Hematopoietic multipotent progenitor cell (in vitro differentiated cells): ENCODE data around the gene GSTO2. TPM values are rescaled to one million over a fixed set of nuclear protein-coding genes. Genes with fewer than 3 reads are reported as not detected.

Experiments used
- DNase-seq, 3 donors: peaks; one replicate each; pipeline ENCODE4 v3.0.0-alpha.2; 2011 to 2015; ENCODE audit warnings: low read depth in 2 of 3, low spot score in 2 of 3
- total RNA-seq: library from RNA; depleted of rRNA; stranded (reverse); fragments of >200 nt; gene quantifications from one replicate; pipeline ENCODE4 v1.2.3, GENCODE V29; 2012

Gene GSTO2
- total RNA-seq, 1 donor: 5.7 TPM

DNA sequence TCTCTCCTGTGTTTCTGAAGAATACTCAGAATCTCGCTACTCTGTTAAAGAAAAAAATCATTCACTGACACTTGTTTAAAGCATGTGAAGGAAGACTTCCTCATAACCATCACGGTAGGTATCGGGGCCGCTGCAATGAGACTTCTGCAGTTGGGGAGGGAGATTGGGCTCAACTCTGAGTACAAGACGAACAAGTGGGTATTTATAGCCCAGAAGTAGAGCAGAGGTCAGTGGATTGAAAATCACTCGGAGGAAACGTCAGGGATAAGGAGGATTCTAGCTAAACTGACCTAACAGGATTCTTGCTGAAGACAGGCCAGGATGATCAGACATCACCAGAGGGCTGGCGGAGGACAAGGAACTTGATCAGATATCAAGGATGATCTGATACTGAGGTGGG lies 35.9 kb downstream of the GSTO2 start:
- DNase-seq: no peak

DNA sequence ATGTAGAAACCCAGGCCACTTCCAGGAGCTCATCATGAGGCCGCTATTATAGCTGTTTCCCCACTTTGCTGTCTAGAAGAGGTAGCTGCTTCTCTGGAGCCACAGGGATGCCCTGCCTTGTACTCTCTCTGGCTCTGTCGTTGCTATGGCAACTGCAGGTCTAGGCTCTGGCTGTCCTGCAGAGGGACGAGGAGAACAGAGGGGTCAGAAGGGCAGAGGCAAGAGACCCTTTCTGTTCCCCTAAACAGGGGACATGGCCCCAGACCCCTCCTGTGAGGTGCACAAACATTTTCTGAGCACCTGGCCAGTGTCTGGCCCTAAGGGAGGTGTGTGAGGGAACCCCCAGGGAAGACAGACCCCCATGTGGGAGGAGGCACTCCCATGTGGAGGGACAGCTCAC lies 37.9 kb downstream of the GSTO2 start:
- DNase-seq: no peak

DNA sequence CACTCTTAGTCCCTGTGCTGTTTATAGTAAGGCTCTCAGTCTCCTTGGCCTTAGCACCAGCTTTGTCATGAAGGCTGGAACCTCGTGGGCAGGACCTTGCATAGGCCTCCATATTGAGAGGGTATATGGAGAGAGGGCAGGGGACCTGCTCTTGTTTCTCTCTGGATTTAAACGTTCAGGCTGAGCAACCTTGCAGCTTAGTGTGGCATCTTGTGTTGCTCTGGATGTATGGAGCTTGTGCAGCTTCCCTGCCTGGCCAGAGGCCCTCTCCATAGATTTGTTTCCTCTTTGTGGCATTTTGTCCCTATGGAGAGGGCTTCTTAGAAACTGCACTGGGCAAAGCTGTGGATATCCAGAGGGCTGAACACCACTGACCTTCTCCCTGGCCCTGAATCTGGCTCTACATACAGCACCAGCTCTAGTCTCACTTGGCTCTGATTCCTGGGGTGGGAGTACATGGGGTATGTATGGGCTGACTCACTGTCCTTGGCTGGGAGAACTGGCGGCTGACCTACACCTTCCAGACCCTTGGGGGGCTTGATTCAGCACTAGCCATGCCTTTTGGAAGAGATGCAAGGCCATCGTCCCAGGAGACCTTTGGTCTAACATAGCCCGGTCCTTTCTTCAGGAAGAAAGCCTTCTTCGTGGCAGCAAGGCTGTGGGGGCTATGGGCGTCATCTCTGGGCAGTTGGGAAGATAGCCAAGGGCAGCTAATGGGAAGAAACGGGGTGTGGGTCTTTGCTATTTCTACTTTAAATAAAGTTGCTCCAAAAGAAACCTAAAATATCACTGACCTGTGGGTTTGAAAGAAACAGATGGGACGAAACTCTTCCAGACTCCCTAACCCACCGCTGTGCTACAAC lies 38.8 kb downstream of the GSTO2 start:
- DNase-seq: no peak

DNA sequence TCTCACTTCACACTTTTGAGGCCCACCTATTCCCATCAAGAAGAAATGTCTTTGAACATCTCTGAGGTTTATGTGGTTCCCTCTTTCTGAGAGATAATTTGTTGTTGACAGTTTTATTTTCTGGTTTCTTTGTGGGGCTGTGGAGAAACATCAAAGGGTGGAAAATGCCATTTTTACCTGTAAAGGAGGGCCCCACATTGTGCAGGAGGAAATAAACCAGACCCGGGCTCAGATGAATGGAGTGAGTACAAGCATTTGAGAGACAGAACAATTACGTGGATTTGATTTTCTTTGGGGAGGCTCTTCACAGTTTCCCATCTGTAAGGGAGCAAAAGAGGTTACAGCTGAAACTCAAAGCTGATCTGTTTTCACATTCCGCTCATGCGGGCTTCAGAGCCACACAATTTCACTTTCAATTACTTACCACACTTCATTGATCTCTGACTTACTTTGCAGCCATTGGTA lies 39.5 kb downstream of the GSTO2 start:
- no peak for DNase-seq

DNA sequence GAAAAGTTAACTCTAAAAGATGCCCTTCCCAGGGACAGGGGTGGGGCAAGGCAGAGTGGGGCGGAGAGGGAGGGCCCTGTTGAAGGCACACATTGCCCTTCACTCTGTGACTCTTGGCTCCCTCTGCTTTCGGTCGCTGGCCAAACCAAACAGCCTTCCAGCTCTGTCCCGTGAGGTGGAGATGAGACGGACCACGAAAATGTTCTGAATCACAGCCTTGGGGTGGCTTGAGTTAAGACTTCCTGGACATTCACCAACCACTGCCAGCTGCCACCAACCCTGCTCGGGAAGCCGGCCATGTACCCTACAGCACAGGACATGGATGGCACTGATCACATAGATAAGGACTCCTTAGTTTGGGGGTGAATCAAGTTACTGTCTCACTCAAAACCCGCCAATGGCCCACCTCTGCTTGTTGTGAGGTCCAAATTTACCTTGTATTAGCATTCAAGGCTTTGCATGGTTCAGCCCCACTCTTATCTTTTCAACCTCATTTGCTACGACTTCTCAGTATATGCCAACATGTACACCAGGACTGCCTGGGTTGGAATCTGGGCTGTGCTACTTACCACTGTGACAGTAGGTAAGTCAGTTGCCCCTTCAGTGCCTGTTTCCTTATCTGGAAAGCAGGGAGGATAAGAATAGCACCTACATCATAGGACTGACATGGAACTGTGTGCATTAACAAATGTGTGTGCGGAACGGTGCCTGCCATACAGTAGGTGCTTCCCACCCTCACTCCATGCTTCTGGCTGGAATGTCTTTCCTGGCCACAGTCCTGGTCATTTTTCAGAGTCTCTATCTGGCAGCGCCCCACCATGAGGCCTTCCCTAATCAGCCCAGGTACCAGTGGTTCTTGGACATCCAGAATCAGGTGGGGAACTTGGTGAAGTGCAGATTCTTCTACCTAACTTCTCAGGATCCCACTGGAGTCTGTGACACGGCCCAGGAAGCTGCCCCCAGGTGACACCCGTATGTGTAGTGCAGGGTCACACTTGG lies 41.3 kb downstream of the GSTO2 start:
- DNase-seq: no peak

DNA sequence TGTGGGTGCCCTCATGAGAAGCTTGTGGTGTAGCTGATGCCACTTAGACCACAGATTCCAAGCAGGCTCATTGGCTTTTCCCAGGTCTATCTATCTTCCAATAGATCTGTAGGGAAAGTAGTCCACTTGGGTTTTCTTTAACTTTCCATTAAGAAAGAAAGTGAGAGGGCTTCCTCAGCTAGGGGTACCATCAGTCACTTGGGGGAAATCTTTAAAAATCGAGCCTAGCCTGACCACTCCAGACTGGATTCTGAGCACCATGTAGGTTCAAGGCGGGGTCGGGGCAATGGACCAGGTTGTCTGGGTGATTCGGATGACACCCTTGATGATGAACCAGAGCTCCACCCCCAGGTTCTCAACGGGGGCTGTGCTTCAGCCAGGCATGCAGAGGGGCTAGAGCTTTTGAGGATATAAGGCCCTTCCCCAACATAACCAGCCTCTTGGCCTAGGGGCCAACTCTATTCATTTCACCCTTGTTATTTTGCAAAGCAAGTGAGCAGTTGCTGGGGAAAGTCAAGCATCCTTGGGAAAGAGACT lies 42.3 kb downstream of the GSTO2 start:
- DNase-seq: no peak

DNA sequence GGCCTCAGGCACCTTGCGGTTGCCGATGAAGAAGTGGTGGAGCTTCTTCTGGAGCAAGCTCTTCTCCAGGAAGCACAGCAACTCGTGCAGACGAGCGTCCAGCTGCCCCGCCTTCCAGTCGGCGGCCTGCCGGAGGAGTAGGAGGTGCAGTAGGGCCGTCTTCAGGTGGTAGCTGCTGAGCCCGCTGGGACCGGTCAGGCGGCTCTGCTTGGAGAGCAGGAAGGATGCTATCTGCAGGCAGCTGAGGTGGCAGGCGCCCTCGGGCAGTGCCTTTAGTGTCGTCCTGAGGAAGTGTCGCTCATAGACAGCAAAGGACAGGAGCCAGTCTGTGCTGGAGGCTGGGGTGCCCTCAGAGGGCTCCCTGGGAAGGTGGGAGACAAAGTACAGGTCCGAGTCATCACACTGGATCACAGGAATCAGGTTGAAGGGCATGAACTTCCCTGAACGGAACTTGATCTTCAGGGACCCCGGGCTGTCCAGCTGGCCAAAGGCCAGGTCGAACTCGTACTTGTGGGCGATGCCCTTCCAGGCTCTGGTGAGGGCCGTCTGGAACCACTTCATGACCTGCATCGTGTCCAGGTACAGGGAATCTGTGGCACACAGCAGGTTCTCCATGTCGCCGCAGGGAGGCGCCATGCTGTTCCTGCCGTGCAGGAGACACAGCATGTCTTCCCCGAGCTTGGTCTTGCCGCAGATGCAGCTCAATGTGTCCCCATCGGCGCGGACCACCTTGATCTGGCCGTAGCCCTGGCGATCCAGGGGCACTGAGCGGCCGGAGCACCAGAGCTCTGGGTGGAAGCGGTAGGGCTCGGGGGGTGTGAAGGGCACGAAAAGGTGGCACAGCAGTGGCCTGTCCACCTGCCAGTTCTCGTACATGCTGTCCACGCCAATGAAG lies 45.9 kb downstream of the GSTO2 start:
- no peak for DNase-seq

DNA sequence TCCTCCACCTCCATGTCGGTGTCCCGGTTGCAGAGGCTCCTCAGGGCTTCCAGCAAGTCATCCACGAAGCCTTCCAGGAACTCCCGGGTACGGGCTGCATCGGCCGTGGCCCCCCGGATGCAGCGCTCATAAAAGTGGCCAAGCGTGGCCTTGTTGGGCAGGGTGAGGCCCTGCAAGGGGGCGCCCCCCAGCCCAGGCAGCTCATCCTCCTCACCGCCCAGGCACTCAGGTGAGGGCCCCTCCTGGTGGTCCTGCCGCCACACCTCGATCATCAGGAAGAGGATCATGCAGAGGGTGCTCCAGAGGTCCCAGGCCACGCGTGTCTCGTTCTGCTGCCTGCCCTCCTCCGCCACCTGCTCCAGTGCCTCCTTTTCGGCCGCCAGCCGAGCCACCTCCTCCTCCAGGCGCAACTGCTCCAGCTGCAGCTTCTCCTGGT lies 46.5 kb downstream of the GSTO2 start:
- DNase-seq: no peak

DNA sequence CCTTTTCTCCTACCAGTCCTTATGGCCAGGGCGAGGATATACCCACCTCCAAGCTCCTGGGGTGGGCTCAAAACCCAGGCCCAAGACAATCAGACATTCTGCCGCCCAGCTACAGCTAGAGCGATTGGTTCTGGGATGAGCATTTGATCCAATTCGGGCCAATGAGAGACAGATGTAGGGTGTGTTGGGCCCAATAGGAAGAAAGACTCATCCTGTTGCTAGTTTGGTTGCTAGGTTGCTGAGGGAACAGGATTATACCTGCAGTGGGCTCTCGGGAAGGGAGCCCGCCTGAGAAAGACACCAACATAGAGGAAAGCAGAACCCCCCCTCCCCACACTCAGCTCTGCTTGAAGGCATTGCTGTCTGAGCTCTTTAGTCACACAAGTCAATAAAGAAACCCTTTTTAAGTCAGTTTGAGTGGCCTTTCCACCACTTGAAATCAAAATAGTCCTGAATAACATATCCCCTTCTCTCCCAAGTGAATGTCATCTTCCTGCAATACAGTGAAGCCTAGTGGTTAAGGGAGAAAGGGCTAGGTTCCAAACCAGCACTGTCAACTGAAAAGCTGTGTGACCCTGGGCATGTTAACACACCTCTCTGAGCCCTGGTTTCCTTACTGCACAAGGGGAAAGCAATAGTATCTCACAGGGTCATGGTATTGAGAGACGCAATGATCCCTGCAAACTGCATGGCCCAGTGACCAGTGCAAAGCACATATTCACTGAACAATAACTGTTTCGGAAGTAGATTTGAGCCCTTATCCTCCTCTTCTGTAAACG lies 47.5 kb downstream of the GSTO2 start:
- no peak for DNase-seq

DNA sequence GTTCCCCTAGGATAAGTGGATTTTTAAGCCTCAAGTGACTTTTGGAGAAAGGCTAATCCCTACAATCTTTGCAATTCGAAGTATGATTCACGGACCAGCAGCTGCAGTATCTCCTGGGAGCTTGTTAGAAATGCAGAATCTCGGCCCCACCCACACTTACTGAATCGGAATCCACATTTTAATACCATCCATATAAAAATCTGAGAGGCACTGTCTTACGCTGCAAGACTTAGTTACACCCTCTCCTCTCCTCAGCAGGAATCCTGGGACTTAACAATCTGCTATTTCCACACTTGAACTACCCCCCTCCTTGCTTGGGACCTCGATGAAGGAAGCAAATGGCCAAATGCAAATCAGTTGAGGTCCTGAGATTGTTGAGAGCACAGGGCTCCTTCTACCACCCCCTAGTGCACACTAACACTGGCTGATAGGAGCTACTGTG lies 48.3 kb downstream of the GSTO2 start:
- DNase-seq: no peak

DNA sequence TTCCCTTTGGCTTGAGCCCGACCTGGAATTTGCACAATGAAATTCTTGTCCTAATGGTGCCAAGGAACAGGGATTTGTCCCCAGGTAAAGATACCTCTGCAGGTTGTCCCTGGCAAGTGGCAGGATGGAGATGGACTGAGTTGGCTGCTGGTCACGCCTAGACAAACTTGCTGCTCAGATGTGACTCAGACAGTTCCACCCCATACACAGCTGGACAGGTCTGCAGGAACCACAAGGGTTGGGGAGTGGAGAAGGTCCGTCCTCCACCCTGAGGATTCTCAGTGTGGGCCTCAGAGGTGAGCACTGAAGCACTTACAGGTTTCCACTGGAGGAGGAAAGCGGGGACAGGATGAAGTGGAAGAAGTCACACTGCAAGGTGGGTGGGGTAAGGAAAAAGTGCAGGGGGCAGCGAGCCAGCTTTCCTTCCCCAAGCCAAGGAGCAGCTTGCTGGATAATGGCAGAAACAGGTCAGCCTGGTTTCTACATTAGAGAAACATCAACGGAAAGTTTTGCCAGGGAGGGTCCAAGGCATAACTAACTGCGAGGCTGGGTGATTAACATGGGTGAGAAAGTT lies 48.8 kb downstream of the GSTO2 start:
- no peak for DNase-seq

DNA sequence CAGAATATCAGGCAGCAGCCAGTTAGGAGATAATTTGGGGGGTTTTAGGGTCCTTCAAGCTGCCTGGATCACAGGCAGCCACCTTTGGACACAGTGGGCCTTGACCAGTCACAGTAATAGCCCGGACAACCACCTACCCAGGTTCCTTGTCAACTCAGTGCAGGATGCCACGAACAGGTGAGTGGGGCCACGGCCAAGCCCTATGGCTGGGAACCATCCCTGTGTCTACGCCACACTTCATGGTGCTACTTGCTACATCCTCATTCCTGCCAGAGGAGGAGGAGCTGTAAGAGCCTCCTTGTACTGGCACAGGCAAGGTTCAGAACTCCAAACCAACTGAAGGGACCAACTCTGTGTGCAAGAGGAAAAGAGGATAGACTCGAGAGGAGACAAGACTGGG lies 49.3 kb downstream of the GSTO2 start:
- DNase-seq: no peak

DNA sequence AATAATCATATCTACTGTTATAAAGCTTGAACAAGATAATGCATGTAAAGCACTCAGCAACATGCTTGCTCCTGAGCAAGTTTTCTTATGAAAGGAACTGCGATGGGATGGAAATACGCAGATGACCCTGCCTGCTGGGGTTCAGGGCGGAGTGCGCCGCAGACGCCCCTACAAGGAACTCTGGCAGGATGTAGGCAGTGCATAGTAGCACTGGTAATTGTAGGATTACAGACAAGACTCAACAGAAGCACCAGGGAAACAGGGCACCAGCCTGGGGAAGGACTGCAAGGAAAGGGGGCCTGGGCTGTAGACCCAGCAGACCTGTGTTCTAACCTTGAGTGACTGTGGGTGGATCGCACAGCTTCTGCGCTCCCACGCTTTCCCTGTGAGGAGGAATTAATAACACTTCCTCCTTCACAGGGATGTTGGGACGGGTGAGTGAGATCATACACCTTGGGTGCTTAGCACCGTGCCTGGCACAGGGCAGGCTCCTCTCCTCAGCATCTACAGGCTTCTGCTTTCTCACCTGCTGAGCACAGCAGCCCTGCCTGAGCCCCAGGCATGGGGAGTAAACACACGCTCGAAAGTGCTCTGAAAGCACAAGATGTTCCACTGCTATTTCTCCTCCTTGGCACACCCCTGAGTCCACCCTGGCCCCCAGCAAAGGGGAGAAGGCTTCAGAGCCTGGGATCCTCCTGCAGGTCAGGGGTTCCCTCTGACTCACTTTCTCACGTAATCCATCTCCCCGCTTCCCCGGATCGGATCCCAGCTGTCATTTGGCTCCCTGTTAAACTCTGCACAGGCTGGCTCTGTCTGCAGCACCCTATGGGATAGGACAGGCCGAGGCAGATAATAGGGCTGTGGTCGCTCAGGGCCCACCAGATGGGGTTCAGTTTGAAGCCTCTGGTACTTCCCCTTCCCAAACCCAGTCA lies 50.1 kb downstream of the GSTO2 start:
- DNase-seq: no peak

DNA sequence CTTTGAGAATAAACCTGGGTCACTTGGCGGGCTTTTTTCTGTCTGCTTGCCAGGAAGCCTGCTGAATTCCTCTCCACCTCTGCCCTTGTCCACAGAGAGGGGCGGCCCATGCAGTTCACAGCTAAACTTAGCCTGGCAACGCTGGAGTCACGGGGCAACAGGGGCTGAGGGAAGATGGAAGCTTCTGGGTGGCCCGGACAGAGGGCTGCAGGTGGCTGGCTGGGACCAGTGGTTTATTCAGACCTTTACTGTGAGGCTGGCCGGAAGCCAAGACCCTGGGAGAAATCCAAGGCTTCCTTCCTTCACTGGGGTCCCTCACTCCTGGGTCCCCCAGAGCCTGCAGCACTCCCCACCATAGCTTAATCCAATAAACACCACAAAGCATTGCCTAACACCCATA lies 52.2 kb downstream of the GSTO2 start:
- no peak for DNase-seq

DNA sequence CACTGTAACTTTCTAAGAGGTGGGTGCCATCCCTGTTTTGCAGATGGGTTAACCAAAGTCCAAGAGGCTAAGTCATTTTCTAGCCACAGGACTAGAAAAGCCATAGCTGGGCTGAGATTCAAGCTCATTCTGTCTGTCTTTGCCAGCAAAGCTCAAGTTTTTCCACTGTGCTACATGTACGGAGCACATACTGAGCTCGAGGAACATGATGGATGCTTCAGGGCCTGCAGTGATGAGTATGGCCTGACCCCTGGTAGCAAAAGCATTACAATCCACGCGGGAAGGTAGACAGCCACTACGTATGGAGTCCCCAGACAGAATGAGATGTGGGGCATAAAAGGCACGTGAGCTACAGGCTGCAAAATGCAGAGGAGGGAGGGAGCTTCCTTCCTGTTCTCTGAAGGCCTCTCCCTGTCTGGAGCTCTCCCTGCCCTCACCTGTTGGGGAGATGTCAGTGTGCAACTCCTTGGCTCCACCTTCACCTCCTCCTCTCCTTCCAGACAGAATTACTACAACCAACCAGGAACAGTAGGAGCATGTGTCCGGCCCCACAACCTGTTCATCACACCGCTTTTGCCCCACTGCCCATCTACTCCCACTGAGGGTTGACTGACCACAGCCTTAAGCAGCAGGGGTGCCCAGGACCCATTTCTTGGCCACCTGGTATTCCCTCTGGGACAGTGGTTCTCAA lies 52.9 kb downstream of the GSTO2 start:
- no peak for DNase-seq

DNA sequence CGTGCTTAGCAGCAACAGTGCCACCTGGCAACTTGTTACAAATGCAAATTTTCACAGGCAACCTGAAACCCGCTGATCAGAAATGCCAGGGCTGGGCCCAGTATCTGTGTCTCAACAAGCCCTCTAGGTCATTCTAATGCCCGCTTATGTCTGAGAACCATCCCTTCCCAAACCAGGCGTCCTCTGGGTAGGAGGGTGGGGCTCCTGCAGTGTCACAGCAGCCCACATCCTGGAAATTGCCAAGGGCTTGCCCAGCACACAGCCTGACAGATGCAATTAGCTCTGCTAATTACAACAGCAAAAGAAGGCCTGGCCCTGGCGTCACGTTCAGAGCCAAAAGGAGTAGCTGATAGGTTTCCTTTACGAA lies 53.4 kb downstream of the GSTO2 start:
- DNase-seq: no peak

DNA sequence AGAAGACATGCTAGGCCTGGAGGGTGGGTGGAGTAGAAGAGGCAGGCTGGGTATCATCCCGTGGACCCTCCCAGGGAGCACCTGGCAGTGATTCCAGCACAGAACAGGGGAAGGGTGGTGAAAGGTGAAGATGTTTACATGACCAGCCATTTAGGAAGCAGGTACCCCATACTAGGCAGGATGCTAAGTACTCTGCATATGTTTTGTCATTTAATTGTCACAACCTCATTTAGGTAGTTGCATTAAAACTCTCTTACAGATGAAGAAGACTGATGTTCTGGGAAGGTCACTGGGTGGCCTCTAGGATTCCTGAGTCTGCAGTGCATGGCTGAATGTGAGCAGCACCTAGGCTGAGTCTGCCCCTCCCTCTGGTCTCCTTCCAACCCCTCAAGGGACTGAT lies 54.1 kb downstream of the GSTO2 start:
- DNase-seq: no peak
